Measurements from ENCODE around the gene DPYD. TPM values are rescaled to one million over a fixed set of nuclear protein-coding genes. Genes with fewer than 3 reads are reported as not detected.

Gene DPYD
- total RNA-seq, 1 experiment from 2014 or later: 7.0 TPM

GRCh38 chr1:97844552-97845089 is 76.2 kb downstream of the DPYD start:
- H3K4me3 ChIP-seq (ENCODE audit: low read depth, low read length): no peak overlapping the region
- intact Hi-C loops (cut with micrococcal nuclease; ENCODE audit: unreplicated experiment): no loop called here
- H3K4me1 Mint-ChIP-seq (ENCODE audit: low read depth, unreplicated experiment): no peaks in the 10 kb centered on the region

GRCh38 chr1:97841338-97841737 is 79.5 kb downstream of the DPYD start:
- no peaks in the 10 kb centered on the region for H3K36me3 Mint-ChIP-seq (ENCODE audit: insufficient read depth, unreplicated experiment)
- CTCF ChIA-PET: no interaction called here
- no TSS peak for BruUV-seq (replicated peaks)
- Histone ChIP-seq H3K4me1 (no peaks in the 10 kb centered on the region), H3K27me3 (replicated peaks; ENCODE audit: control insufficient read depth, insufficient read depth, low read length) (no peaks in the 10 kb centered on the region), H3K4me3 (ENCODE audit: low read depth, low read length) (no peak overlapping the region), H3K9me3 (no peaks in the 10 kb centered on the region), H3K36me3 (ENCODE audit: control insufficient read depth, insufficient read depth, low read length) (no peaks in the 10 kb centered on the region)
- no peaks in the 10 kb centered on the region for H3K4me1 Mint-ChIP-seq (ENCODE audit: low read depth, unreplicated experiment)
- intact Hi-C loops (cut with micrococcal nuclease; ENCODE audit: unreplicated experiment): no loop called here
- H3K27me3 Mint-ChIP-seq (ENCODE audit: insufficient read depth, unreplicated experiment): no peaks in the 10 kb centered on the region
- TF ChIP-seq CTCF (IDR thresholded peaks at IDR 0.05; ENCODE audit: insufficient read depth in 1 of 2, low read depth in 1 of 2, low read length in 1 of 2, severe bottlenecking in 1 of 2, unreplicated experiment in 1 of 2): no peak
- no peak overlapping the region for H3K27ac Mint-ChIP-seq (ENCODE audit: unreplicated experiment)
- no peaks in the 10 kb centered on the region for H3K9me3 Mint-ChIP-seq (ENCODE audit: unreplicated experiment)
- POLR2A ChIA-PET: no interaction called here
- no peak for DNase-seq
- H3K4me3 Mint-ChIP-seq (ENCODE audit: unreplicated experiment): no peak overlapping the region

More at GRCh38 chr1:97844552-97845089, 76.2 kb downstream of the DPYD start:
- Mint-ChIP-seq H3K27me3 (ENCODE audit: insufficient read depth, unreplicated experiment) (no peaks in the 10 kb centered on the region), H3K36me3 (ENCODE audit: insufficient read depth, unreplicated experiment) (no peaks in the 10 kb centered on the region), H3K4me3 (ENCODE audit: unreplicated experiment) (no peak overlapping the region), H3K27ac (ENCODE audit: unreplicated experiment) (no peak overlapping the region), H3K9me3 (ENCODE audit: unreplicated experiment) (no peaks in the 10 kb centered on the region)
- Histone ChIP-seq H3K36me3 (ENCODE audit: control insufficient read depth, insufficient read depth, low read length) (no peaks in the 10 kb centered on the region), H3K4me1 (no peaks in the 10 kb centered on the region), H3K27me3 (replicated peaks; ENCODE audit: control insufficient read depth, insufficient read depth, low read length) (no peaks in the 10 kb centered on the region), H3K9me3 (no peaks in the 10 kb centered on the region)
- POLR2A ChIA-PET: no interaction called here
- no peak for DNase-seq
- no TSS peak for BruUV-seq (replicated peaks)
- CTCF ChIA-PET: no interaction called here
- TF ChIP-seq CTCF (IDR thresholded peaks at IDR 0.05; ENCODE audit: insufficient read depth in 1 of 2, low read depth in 1 of 2, low read length in 1 of 2, severe bottlenecking in 1 of 2, unreplicated experiment in 1 of 2): no peak

GRCh38 chr1:97837161-97837560 is 83.7 kb downstream of the DPYD start:
- CTCF ChIA-PET: no interaction called here
- POLR2A ChIA-PET: no interaction called here
- no peaks in the 10 kb centered on the region for H3K36me3 Mint-ChIP-seq (ENCODE audit: insufficient read depth, unreplicated experiment)

More at GRCh38 chr1:97837161-97837560, 83.7 kb downstream of the DPYD start:
- intact Hi-C loops (cut with micrococcal nuclease; ENCODE audit: unreplicated experiment): no loop called here
- BruUV-seq (replicated peaks): no TSS peak
- Mint-ChIP-seq H3K27me3 (ENCODE audit: insufficient read depth, unreplicated experiment) (no peaks in the 10 kb centered on the region), H3K9me3 (ENCODE audit: unreplicated experiment) (no peaks in the 10 kb centered on the region), H3K27ac (ENCODE audit: unreplicated experiment) (no peak overlapping the region), H3K4me3 (ENCODE audit: unreplicated experiment) (no peak overlapping the region), H3K4me1 (ENCODE audit: low read depth, unreplicated experiment) (no peaks in the 10 kb centered on the region)
- Histone ChIP-seq H3K9me3 (no peaks in the 10 kb centered on the region), H3K4me3 (ENCODE audit: low read depth, low read length) (no peak overlapping the region), H3K4me1 (no peaks in the 10 kb centered on the region), H3K36me3 (ENCODE audit: control insufficient read depth, insufficient read depth, low read length) (no peaks in the 10 kb centered on the region), H3K27me3 (replicated peaks; ENCODE audit: control insufficient read depth, insufficient read depth, low read length) (no peaks in the 10 kb centered on the region)
- no peak for TF ChIP-seq CTCF (IDR thresholded peaks at IDR 0.05; ENCODE audit: insufficient read depth in 1 of 2, low read depth in 1 of 2, low read length in 1 of 2, severe bottlenecking in 1 of 2, unreplicated experiment in 1 of 2)
- no peak for DNase-seq
